Upper lobe of left lung (tissue), 6 donors: ENCODE results near the gene SAP130. TPM values are rescaled to one million over a fixed set of nuclear protein-coding genes. Genes with fewer than 3 reads are reported as not detected.

Source experiments
- ATAC-seq, 2 donors: fragments of 200-7000 bp; cut with Tn5 transposase; one replicate each; pipeline ENCODE4 v1.9.1; 2022; ENCODE audit warnings: mild to moderate bottlenecking in 2 of 2, moderate library complexity in 2 of 2; ENCODE audit not compliant: low FRiP score in 2 of 2
- DNase-seq, 2 donors: peaks; one replicate each; pipeline ENCODE4 v3.0.0-alpha.2; 2019 to 2020
- H3K27ac ChIP-seq, 4 donors: fragments of 200-600 bp; sonication (generic); one replicate each; pipeline ENCODE4 v1.5.1; 2016 to 2019
- H3K27me3 ChIP-seq, 4 donors: fragments of 200-600 bp; sonication (generic); one replicate each; pipeline ENCODE4 v1.5.1; 2017 to 2019
- H3K36me3 ChIP-seq, 4 donors: fragments of 200-600 bp; sonication (generic); one replicate each; pipeline ENCODE4 v1.5.1; 2016 to 2019
- H3K4me1 ChIP-seq, 4 donors: fragments of 200-600 bp; sonication (generic); one replicate each; pipeline ENCODE4 v1.5.1; 2018 to 2019
- H3K4me3 ChIP-seq, 4 donors: fragments of 200-600 bp; sonication (generic); one replicate each; pipeline ENCODE4 v1.5.1; 2017 to 2019; ENCODE audit warnings: mild to moderate bottlenecking in 2 of 4, moderate library complexity in 1 of 4
- H3K9me3 ChIP-seq, 4 donors: fragments of 200-600 bp; sonication (generic); one replicate each; pipeline ENCODE4 v1.5.1; 2018 to 2019
- CTCF ChIP-seq, 6 experiments: fragments of 450-650 bp in 4 of 6; fragments of 200-600 bp in 2 of 6; sonication (generic) in 2 of 6; IDR thresholded peaks; one replicate each; pipeline ENCODE4 v1.5.1; 2016 to 2019; ENCODE audit warnings: antibody characterized with exemption in 6 of 6
- EP300 ChIP-seq, 4 donors: sonication (generic); formaldehyde crosslinking; IDR thresholded peaks; one replicate each; pipeline ENCODE4 v1.5.1; 2017; ENCODE audit warnings: antibody characterized with exemption in 4 of 4, control low read depth in 2 of 4
- POLR2A ChIP-seq, 4 donors: fragments of 450-650 bp; IDR thresholded peaks; one replicate each; pipeline ENCODE4 v1.5.1; 2016 to 2017; ENCODE audit warnings: antibody characterized with exemption in 4 of 4, mild to moderate bottlenecking in 2 of 4
- POLR2AphosphoS5 ChIP-seq, 2 donors: sonication (generic); formaldehyde crosslinking; IDR thresholded peaks; one replicate each; pipeline ENCODE4 v1.5.1; 2017; ENCODE audit warnings: antibody characterized with exemption in 2 of 2
- WGBS, 2 donors: methylation state at CpG; one replicate each; pipeline ENCODE4 v1.1.5; 2017 to 2018; 5-methylcytosine and 5-hydroxymethylcytosine counted together
- total RNA-seq, 6 donors: library from RNA; depleted of rRNA in 4 of 6; stranded (reverse); fragments of >200 nt in 4 of 6; gene quantifications; one replicate each; pipeline versions ENCODE4 v1.1.0 to v1.2.1, GENCODE V29; 2016 to 2021
- donor health status: DM: no; HTN: no; CAD: no; lungs with moderate emphysema.
- donor health status: DM: no; HTN: yes; CAD: no; lungs with severe emphysema.

Gene SAP130
- total RNA-seq, 6 donors from 2014 or later: 9.8 to 20.7 (median 17.2) TPM

- H3K27me3 ChIP-seq: no peaks in the 10 kb centered on the region
- no peak for TF ChIP-seq POLR2AphosphoS5 (IDR thresholded peaks at IDR 0.05)
Measured at GRCh38 chr2:127961729-127962128, 66.1 kb downstream of the SAP130 start.

GRCh38 chr2:127957240-127957639 is 70.6 kb downstream of the SAP130 start:
- 96 to 97% methylated on average over 6 of the region's 6 CpGs for WGBS, 2 donors
- H3K27ac ChIP-seq: no peak overlapping the region
- H3K4me3 ChIP-seq: no peak overlapping the region
- DNase-seq (no peak), ATAC-seq (no peak)
- no peaks in the 10 kb centered on the region for H3K9me3 ChIP-seq
- TF ChIP-seq POLR2A (IDR thresholded peaks at IDR 0.05) (no peak), POLR2AphosphoS5 (IDR thresholded peaks at IDR 0.05) (no peak), CTCF (IDR thresholded peaks at IDR 0.05) (no peak), EP300 (IDR thresholded peaks at IDR 0.05) (no peak)
- no peaks in the 10 kb centered on the region for H3K27me3 ChIP-seq
- H3K4me1 ChIP-seq: peaks cover 0 to 11% (median 3%) of the 10 kb centered on the region in 4 donors
- H3K36me3 ChIP-seq: peaks cover 0 to 53% (median 20%) of the 10 kb centered on the region in 4 donors

More at GRCh38 chr2:127961729-127962128, 66.1 kb downstream of the SAP130 start:
- ATAC-seq (no peak), DNase-seq (no peak)
- H3K27ac ChIP-seq: no peak overlapping the region
- H3K4me3 ChIP-seq: no peak overlapping the region
- WGBS, 2 donors: 86 to 94% methylated on average over 5 of the region's 5 CpGs
- H3K36me3 ChIP-seq: peaks cover 0 to 57% (median 27%) of the 10 kb centered on the region in 4 donors
- H3K4me1 ChIP-seq: no peaks in the 10 kb centered on the region
- H3K9me3 ChIP-seq: no peaks in the 10 kb centered on the region

- Histone ChIP-seq H3K4me3 (no peak overlapping the region), H3K36me3 (peaks cover 6 to 50% (median 19%) of the 10 kb centered on the region in 4 donors), H3K9me3 (no peaks in the 10 kb centered on the region), H3K4me1 (peaks cover 0 to 11% (median 3%) of the 10 kb centered on the region in 4 donors), H3K27me3 (no peaks in the 10 kb centered on the region), H3K27ac (no peak overlapping the region)
- TF ChIP-seq POLR2A (IDR thresholded peaks at IDR 0.05): no peak
- no peak for TF ChIP-seq EP300 (IDR thresholded peaks at IDR 0.05)
- no peak for TF ChIP-seq POLR2AphosphoS5 (IDR thresholded peaks at IDR 0.05)
- TF ChIP-seq CTCF (IDR thresholded peaks at IDR 0.05): no peak
- no peak for DNase-seq
- peak in 1 of 2 donors; percentile 55 for ATAC-seq
- 85 to 87% methylated on average over 8 of the region's 8 CpGs for WGBS, 2 donors
Measured at GRCh38 chr2:127954857-127955256, 73.0 kb downstream of the SAP130 start.

- peaks cover 0 to 11% (median 3%) of the 10 kb centered on the region in 4 donors for H3K4me1 ChIP-seq
- WGBS, 2 donors: 88 to 93% methylated on average over 2 of the region's 2 CpGs
Measured at GRCh38 chr2:127953849-127954248, 74.0 kb downstream of the SAP130 start.

GRCh38 chr2:127953128-127953718 is 74.6 kb downstream of the SAP130 start:
- ATAC-seq: peak; percentile 56 to 73
- no peaks in the 10 kb centered on the region for H3K27me3 ChIP-seq
- H3K27ac ChIP-seq: peak overlapping the region in 3 of 4 donors; percentile 14 to 40 (median 29)
- no peaks in the 10 kb centered on the region for H3K9me3 ChIP-seq
- peak in 1 of 2 donors; percentile 59 for DNase-seq
- TF ChIP-seq EP300 (IDR thresholded peaks at IDR 0.05) (no peak), POLR2AphosphoS5 (IDR thresholded peaks at IDR 0.05) (peak in 1 of 2 donors; percentile 12)
- H3K4me3 ChIP-seq: no peak overlapping the region
- WGBS, 2 donors: 57 to 61% methylated on average over 6 of the region's 6 CpGs
- peaks cover 0 to 11% (median 3%) of the 10 kb centered on the region in 4 donors for H3K4me1 ChIP-seq
- peaks cover 17 to 57% (median 34%) of the 10 kb centered on the region in 4 donors for H3K36me3 ChIP-seq

More at GRCh38 chr2:127953849-127954248, 74.0 kb downstream of the SAP130 start:
- TF ChIP-seq CTCF (IDR thresholded peaks at IDR 0.05): no peak
- Histone ChIP-seq H3K4me3 (no peak overlapping the region), H3K36me3 (peaks cover 15 to 51% (median 29%) of the 10 kb centered on the region in 4 donors), H3K9me3 (no peaks in the 10 kb centered on the region), H3K27ac (peak overlapping the region in 3 of 4 donors; percentile 14 to 40 (median 29)), H3K27me3 (no peaks in the 10 kb centered on the region)
- no peak for ATAC-seq
- DNase-seq: no peak

GRCh38 chr2:127951026-127951425 is 76.8 kb downstream of the SAP130 start:
- no peak for DNase-seq
- H3K4me3 ChIP-seq: no peak overlapping the region
- no peak overlapping the region for H3K27ac ChIP-seq
- peaks cover 20 to 62% (median 34%) of the 10 kb centered on the region in 4 donors for H3K36me3 ChIP-seq
- H3K27me3 ChIP-seq: no peaks in the 10 kb centered on the region
- no peaks in the 10 kb centered on the region for H3K9me3 ChIP-seq
- TF ChIP-seq POLR2A (IDR thresholded peaks at IDR 0.05) (no peak), EP300 (IDR thresholded peaks at IDR 0.05) (no peak), POLR2AphosphoS5 (IDR thresholded peaks at IDR 0.05) (no peak)
- 85 to 91% methylated on average over 4 of the region's 4 CpGs for WGBS, 2 donors
- H3K4me1 ChIP-seq: peaks cover 0 to 11% (median 3%) of the 10 kb centered on the region in 4 donors
- peak in 1 of 2 donors; percentile 63 for ATAC-seq
